Tibial nerve (tissue), 4 donors: Measurements from ENCODE around the gene COMMD4. TPM values are rescaled to one million over a fixed set of nuclear protein-coding genes. Genes with fewer than 3 reads are reported as not detected.
A peak's percentile ranks its signal among the peaks of the same experiment; 100 is the strongest.
"Not testable (repeated sequence)": the region's sequence is repeated elsewhere in the genome, so short reads cannot be mapped to it uniquely, and the experiment has no call there.

Experiments
- DNase-seq, 2 donors: peaks; one replicate each; pipeline ENCODE4 v3.0.0-alpha.2; 2019; ENCODE audit warnings: low spot score in 2 of 2
- H3K27ac ChIP-seq, 4 donors: fragments of 200-600 bp; sonication (generic) in 3 of 4; one replicate each; pipeline ENCODE4 v1.5.1; 2017 to 2019; ENCODE audit warnings: mild to moderate bottlenecking in 1 of 4
- H3K27me3 ChIP-seq, 2 donors: fragments of 200-600 bp; sonication (generic) in 1 of 2; one replicate each; pipeline versions ENCODE4 v1.5.1 to v1.6.0; 2017 to 2019
- H3K36me3 ChIP-seq, 3 donors: fragments of 200-600 bp; sonication (generic); one replicate each; pipeline ENCODE4 v1.5.1; 2018 to 2019
- H3K4me1 ChIP-seq, 4 donors: fragments of 200-600 bp; sonication (generic) in 3 of 4; one replicate each; pipeline ENCODE4 v1.5.1; 2017 to 2019
- H3K4me3 ChIP-seq, 4 donors: fragments of 200-600 bp; sonication (generic) in 3 of 4; one replicate each; pipeline ENCODE4 v1.5.1; 2017 to 2019; ENCODE audit warnings: mild to moderate bottlenecking in 1 of 4, moderate library complexity in 1 of 4
- H3K9me3 ChIP-seq, 4 donors: fragments of 200-600 bp; sonication (generic) in 3 of 4; one replicate each; pipeline ENCODE4 v1.5.1; 2017 to 2019
- CTCF ChIP-seq, 5 experiments: fragments of 200-600 bp in 3 of 5; fragments of 450-650 bp in 2 of 5; sonication (generic) in 3 of 5; IDR thresholded peaks; one replicate each; pipeline ENCODE4 v1.5.1; 2016 to 2019; ENCODE audit warnings: antibody characterized with exemption in 5 of 5, mild to moderate bottlenecking in 3 of 5, moderate library complexity in 2 of 5
- EP300 ChIP-seq, 2 donors: sonication (generic); formaldehyde crosslinking; IDR thresholded peaks; one replicate each; pipeline ENCODE4 v1.6.1; 2017; ENCODE audit warnings: antibody characterized with exemption in 2 of 2, mild to moderate bottlenecking in 1 of 2
- POLR2A ChIP-seq, 2 donors: fragments of 450-650 bp; IDR thresholded peaks; one replicate each; pipeline ENCODE4 v1.6.1; 2017; ENCODE audit warnings: antibody characterized with exemption in 2 of 2, mild to moderate bottlenecking in 2 of 2, moderate library complexity in 2 of 2
- WGBS, 2 donors: methylation state at CpG; one replicate each; pipeline ENCODE4 v1.1.5; 2018; 5-methylcytosine and 5-hydroxymethylcytosine counted together
- total RNA-seq, 4 donors: library from RNA; depleted of rRNA; stranded (reverse); fragments of >200 nt; gene quantifications; one replicate each; pipeline ENCODE4 v1.1.0, GENCODE V29; 2016

The COMMD4 gene
- total RNA-seq, 4 donors from 2014 or later = 57.1 to 88.5 (median 66.2) TPM

- no peak for DNase-seq
- no peaks in the 10 kb centered on the region for H3K4me1 ChIP-seq
- H3K27me3 ChIP-seq = peaks cover 0 to 46% of the 10 kb centered on the region in 2 donors
- no peaks in the 10 kb centered on the region for H3K9me3 ChIP-seq
- no peak for TF ChIP-seq EP300 (IDR thresholded peaks at IDR 0.05)
- no peak overlapping the region for H3K27ac ChIP-seq
- H3K4me3 ChIP-seq = no peak overlapping the region
- no peaks in the 10 kb centered on the region for H3K36me3 ChIP-seq
- 58 to 64% methylated on average over 3 of the region's 3 CpGs for WGBS, 2 donors
Measured at GRCh38 chr15:75306188-75306587, 29.7 kb upstream of the COMMD4 start.

GRCh38 chr15:75307778-75308390 is 28.0 kb upstream of the COMMD4 start:
- Histone ChIP-seq H3K27me3 (peaks cover 0 to 46% of the 10 kb centered on the region in 2 donors), H3K36me3 (no peaks in the 10 kb centered on the region), H3K4me3 (no peak overlapping the region), H3K9me3 (no peaks in the 10 kb centered on the region), H3K27ac (no peak overlapping the region), H3K4me1 (no peaks in the 10 kb centered on the region)
- 31 to 42% methylated on average over 11 to 15 of the region's 15 CpGs for WGBS, 2 donors
- DNase-seq = no peak
- no peak for TF ChIP-seq EP300 (IDR thresholded peaks at IDR 0.05)
- TF ChIP-seq CTCF (IDR thresholded peaks at IDR 0.05) = peak in 1 of 5 experiments; percentile 21
- no peak for TF ChIP-seq POLR2A (IDR thresholded peaks at IDR 0.05)

GRCh38 chr15:75309711-75310110 is 26.2 kb upstream of the COMMD4 start:
- no peaks in the 10 kb centered on the region for H3K36me3 ChIP-seq
- H3K4me1 ChIP-seq = no peaks in the 10 kb centered on the region
- DNase-seq = no peak
- no peak overlapping the region for H3K27ac ChIP-seq
- peaks cover 0 to 35% of the 10 kb centered on the region in 2 donors for H3K27me3 ChIP-seq
- no peak overlapping the region for H3K4me3 ChIP-seq
- TF ChIP-seq POLR2A (IDR thresholded peaks at IDR 0.05) (no peak), CTCF (IDR thresholded peaks at IDR 0.05) (no peak), EP300 (IDR thresholded peaks at IDR 0.05) (no peak)
- H3K9me3 ChIP-seq = no peaks in the 10 kb centered on the region

GRCh38 chr15:75312548-75312947 is 23.3 kb upstream of the COMMD4 start:
- H3K27me3 ChIP-seq = peaks cover 0 to 12% of the 10 kb centered on the region in 2 donors
- H3K27ac ChIP-seq, H3K36me3 ChIP-seq, DNase-seq, H3K9me3 ChIP-seq, H3K4me3 ChIP-seq, H3K4me1 ChIP-seq: not testable (repeated sequence)
- WGBS, 2 donors = 88 to 94% methylated on average over 1 of the region's 1 CpG

- TF ChIP-seq CTCF (IDR thresholded peaks at IDR 0.05) = no peak
- no peak for TF ChIP-seq POLR2A (IDR thresholded peaks at IDR 0.05)
- TF ChIP-seq EP300 (IDR thresholded peaks at IDR 0.05) = no peak
- Histone ChIP-seq H3K36me3 (no peaks in the 10 kb centered on the region), H3K27me3 (peaks cover 0 to 5% of the 10 kb centered on the region in 2 donors), H3K4me3 (no peak overlapping the region), H3K9me3 (no peaks in the 10 kb centered on the region), H3K27ac (no peak overlapping the region), H3K4me1 (no peaks in the 10 kb centered on the region)
- DNase-seq = no peak
- 86 to 87% methylated on average over 13 of the region's 13 CpGs for WGBS, 2 donors
Measured at GRCh38 chr15:75313116-75313845, 22.6 kb upstream of the COMMD4 start.

GRCh38 chr15:75314552-75315290 is 21.1 kb upstream of the COMMD4 start:
- TF ChIP-seq POLR2A (IDR thresholded peaks at IDR 0.05) = no peak
- no peak for TF ChIP-seq EP300 (IDR thresholded peaks at IDR 0.05)
- no peak for TF ChIP-seq CTCF (IDR thresholded peaks at IDR 0.05)
- DNase-seq = no peak
- Histone ChIP-seq H3K4me3 (no peak overlapping the region), H3K4me1 (no peaks in the 10 kb centered on the region), H3K27ac (no peak overlapping the region), H3K27me3 (no peaks in the 10 kb centered on the region), H3K9me3 (no peaks in the 10 kb centered on the region), H3K36me3 (no peaks in the 10 kb centered on the region)
- 67 to 68% methylated on average over 5 of the region's 5 CpGs for WGBS, 2 donors

- H3K4me3 ChIP-seq, H3K27ac ChIP-seq, H3K9me3 ChIP-seq, H3K27me3 ChIP-seq, H3K4me1 ChIP-seq, H3K36me3 ChIP-seq, DNase-seq: not testable (repeated sequence)
- 78 to 80% methylated on average over 5 of the region's 5 CpGs for WGBS, 2 donors
Measured at GRCh38 chr15:75319231-75319897, 16.5 kb upstream of the COMMD4 start.
